Natural killer cell (primary cell): Measurements from ENCODE around the gene SUMO2. TPM values are rescaled to one million over a fixed set of nuclear protein-coding genes. Genes with fewer than 3 reads are reported as not detected.
"Not testable (repeated sequence)": the region's sequence is repeated elsewhere in the genome, so short reads cannot be mapped to it uniquely, and the experiment has no call there.

Experiments used
- ATAC-seq, 3 donors: fragments of 150-1000 bp in 2 of 3; fragments of 200-7000 bp in 1 of 3; cut with Tn5 transposase; 1 replicate in 1 of 3; 2 replicates in 2 of 3; pipeline ENCODE4 v1.10.0; 2021; ENCODE audit warnings: mild to moderate bottlenecking in 2 of 3, moderate library complexity in 2 of 3
- DNase-seq, 2 donors: peaks; one replicate each; pipeline versions ENCODE4 v3.0.0 to v3.0.0-alpha.2; 2013 to 2021; ENCODE audit warnings: mixed read lengths in 1 of 2
- H3K27ac ChIP-seq: one replicate; pipeline ENCODE4 v1.5.1; 2013; ENCODE audit warnings: mild to moderate bottlenecking, low read length
- H3K27me3 ChIP-seq: one replicate; pipeline ENCODE4 v1.6.1; 2013; ENCODE audit warnings: low read length; ENCODE audit not compliant: control insufficient read depth, insufficient read depth
- H3K36me3 ChIP-seq: one replicate; pipeline ENCODE4 v1.6.1; 2013; ENCODE audit warnings: low read length; ENCODE audit not compliant: control insufficient read depth, insufficient read depth
- H3K4me1 ChIP-seq: one replicate; pipeline ENCODE4 v1.6.1; 2013; ENCODE audit warnings: low read length; ENCODE audit not compliant: control insufficient read depth, insufficient read depth
- H3K4me3 ChIP-seq: one replicate; pipeline ENCODE4 v1.5.1; 2013; ENCODE audit warnings: low read length
- H3K9me3 ChIP-seq: one replicate; pipeline ENCODE4 v1.6.1; 2013; ENCODE audit warnings: low read length; ENCODE audit not compliant: control insufficient read depth, insufficient read depth
- H3K27ac Mint-ChIP-seq, 2 donors: one replicate each; pipeline ENCODE4 v1.8.0; 2022; ENCODE audit warnings: mild to moderate bottlenecking in 2 of 2, mixed read lengths in 2 of 2, moderate library complexity in 1 of 2
- H3K27me3 Mint-ChIP-seq, 2 donors: one replicate each; pipeline ENCODE4 v1.8.0; 2022; ENCODE audit warnings: low read depth in 2 of 2, mixed read lengths in 2 of 2
- H3K36me3 Mint-ChIP-seq: one replicate; pipeline ENCODE4 v1.8.0; 2022; ENCODE audit warnings: mixed read lengths
- H3K4me1 Mint-ChIP-seq, 2 donors: one replicate each; pipeline ENCODE4 v1.8.0; 2022; ENCODE audit warnings: mixed read lengths in 2 of 2
- H3K4me3 Mint-ChIP-seq: one replicate; pipeline ENCODE4 v1.8.0; 2022; ENCODE audit warnings: mild to moderate bottlenecking, moderate library complexity, mixed read lengths
- H3K9me3 Mint-ChIP-seq, 2 donors: one replicate each; pipeline ENCODE4 v1.8.0; 2022; ENCODE audit warnings: mixed read lengths in 2 of 2
- WGBS: methylation state at CpG from one replicate; pipeline ENCODE4 v1.1.7; 2013; ENCODE audit warnings: missing lambda C conversion rate; ENCODE audit not compliant: insufficient coverage; 5-methylcytosine and 5-hydroxymethylcytosine counted together
- intact Hi-C: fragments of 100-400 bp; cut with micrococcal nuclease; formaldehyde crosslinking; loops from one replicate; pipeline ENCODE4 v1.14.2; 2022
- total RNA-seq, 4 donors: library from RNA; stranded (reverse); fragments of 120-200 nt in 1 of 4; gene quantifications; one replicate each; pipeline versions ENCODE4 v1.2.3 to v1.2.4, GENCODE V29; 2013 to 2022
- TF ChIP-seq, protein P1 (sequence below): fragments of 200-600 bp; IDR thresholded peaks from one replicate; pipeline ENCODE4 v1.8.0; 2022; ENCODE audit warnings: antibody characterized with exemption

SUMO2 gene
- total RNA-seq, 3 donors from 2014 or later (not counting 1 experiment from before 2014, with no cell fraction given): 240 to 294 (median 250) TPM

DNA sequence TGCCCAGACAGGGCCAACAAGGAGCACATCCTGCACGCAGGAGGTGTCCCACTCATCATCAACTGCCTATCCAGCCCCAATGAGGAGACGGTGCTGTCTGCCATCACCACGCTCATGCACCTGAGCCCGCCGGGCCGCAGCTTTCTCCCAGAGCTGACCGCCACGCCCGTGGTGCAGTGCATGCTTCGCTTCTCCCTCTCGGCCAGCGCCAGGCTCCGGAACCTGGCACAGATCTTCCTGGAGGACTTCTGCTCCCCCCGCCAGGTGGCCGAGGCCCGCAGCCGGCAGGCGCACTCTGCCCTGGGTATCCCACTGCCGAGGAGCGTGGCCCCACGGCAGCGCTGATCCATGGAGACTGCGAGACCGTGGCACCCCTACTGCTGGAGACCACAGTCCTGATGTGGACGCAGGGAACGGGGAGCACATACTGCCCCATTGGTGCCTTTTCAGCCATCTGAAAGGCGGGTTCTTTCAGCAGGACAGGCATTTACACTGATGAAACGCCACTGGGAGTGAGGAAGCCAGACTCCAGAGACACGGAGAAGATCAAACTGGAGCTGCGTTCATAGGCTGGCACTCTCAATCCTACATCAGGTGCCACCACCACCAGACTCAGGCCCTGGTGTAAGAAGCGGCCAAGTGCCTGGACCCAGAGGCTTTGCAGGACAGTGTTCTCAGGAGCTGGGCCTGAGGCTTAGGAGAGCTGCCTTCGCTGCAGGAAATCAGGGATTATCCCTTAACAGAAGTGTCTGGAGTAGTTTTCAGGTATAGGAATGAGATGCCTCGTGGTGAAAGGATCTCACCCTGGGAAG is 53.9 kb downstream of the SUMO2 start:
- H3K4me1 ChIP-seq: peaks cover 44% of the 10 kb centered on the region
- no peak for ATAC-seq
- intact Hi-C loops: no loop called here

DNA sequence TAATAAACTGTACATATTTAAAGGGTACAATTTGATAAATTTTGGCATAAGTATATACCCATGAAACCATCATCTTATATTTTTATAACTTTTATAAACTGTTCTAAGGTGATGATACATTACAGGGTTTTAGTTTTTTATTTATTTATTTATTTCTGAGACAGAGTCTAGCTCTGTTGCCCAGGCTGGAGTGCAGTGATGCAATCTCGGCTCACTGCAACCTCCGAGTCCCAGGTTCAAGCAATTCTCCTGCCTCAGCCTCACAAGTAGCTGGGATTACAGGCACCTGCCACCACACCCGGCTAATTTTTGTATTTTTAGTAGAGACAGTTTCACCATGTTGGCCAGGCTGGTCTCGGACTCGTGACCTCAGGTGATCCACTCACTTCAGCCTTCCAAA is 54.8 kb downstream of the SUMO2 start:
- WGBS: 92% methylated on average over 5 of the region's 5 CpGs
- intact Hi-C loops, H3K9me3 Mint-ChIP-seq, H3K36me3 Mint-ChIP-seq, H3K27me3 ChIP-seq, H3K27ac ChIP-seq, H3K27me3 Mint-ChIP-seq, ATAC-seq, H3K9me3 ChIP-seq, H3K36me3 ChIP-seq, DNase-seq, H3K4me3 ChIP-seq: not testable (repeated sequence)
- Mint-ChIP-seq H3K27ac (peak overlapping the region in 1 of 2 donors; percentile 29), H3K4me1 (peaks cover 31 to 42% of the 10 kb centered on the region in 2 donors), H3K4me3 (peak overlapping the region; percentile 14)
- H3K4me1 ChIP-seq: peaks cover 47% of the 10 kb centered on the region

More for the DNA sequence above, 53.9 kb downstream of the SUMO2 start:
- Mint-ChIP-seq H3K27ac (peak overlapping the region; percentile 53 to 59), H3K4me3 (peak overlapping the region; percentile 89), H3K36me3 (no peaks in the 10 kb centered on the region), H3K4me1 (peaks cover 30 to 38% of the 10 kb centered on the region in 2 donors), H3K9me3 (no peaks in the 10 kb centered on the region), H3K27me3 (no peaks in the 10 kb centered on the region)
- TF ChIP-seq, protein P1, sequence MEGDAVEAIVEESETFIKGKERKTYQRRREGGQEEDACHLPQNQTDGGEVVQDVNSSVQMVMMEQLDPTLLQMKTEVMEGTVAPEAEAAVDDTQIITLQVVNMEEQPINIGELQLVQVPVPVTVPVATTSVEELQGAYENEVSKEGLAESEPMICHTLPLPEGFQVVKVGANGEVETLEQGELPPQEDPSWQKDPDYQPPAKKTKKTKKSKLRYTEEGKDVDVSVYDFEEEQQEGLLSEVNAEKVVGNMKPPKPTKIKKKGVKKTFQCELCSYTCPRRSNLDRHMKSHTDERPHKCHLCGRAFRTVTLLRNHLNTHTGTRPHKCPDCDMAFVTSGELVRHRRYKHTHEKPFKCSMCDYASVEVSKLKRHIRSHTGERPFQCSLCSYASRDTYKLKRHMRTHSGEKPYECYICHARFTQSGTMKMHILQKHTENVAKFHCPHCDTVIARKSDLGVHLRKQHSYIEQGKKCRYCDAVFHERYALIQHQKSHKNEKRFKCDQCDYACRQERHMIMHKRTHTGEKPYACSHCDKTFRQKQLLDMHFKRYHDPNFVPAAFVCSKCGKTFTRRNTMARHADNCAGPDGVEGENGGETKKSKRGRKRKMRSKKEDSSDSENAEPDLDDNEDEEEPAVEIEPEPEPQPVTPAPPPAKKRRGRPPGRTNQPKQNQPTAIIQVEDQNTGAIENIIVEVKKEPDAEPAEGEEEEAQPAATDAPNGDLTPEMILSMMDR: no peak
- peaks cover 9% of the 10 kb centered on the region for H3K36me3 ChIP-seq
- no peaks in the 10 kb centered on the region for H3K9me3 ChIP-seq
- H3K27me3 ChIP-seq: no peaks in the 10 kb centered on the region
- 96% methylated on average over 33 of the region's 33 CpGs for WGBS
- H3K4me3 ChIP-seq: no peak overlapping the region
- no peak for DNase-seq
- no peak overlapping the region for H3K27ac ChIP-seq

DNA sequence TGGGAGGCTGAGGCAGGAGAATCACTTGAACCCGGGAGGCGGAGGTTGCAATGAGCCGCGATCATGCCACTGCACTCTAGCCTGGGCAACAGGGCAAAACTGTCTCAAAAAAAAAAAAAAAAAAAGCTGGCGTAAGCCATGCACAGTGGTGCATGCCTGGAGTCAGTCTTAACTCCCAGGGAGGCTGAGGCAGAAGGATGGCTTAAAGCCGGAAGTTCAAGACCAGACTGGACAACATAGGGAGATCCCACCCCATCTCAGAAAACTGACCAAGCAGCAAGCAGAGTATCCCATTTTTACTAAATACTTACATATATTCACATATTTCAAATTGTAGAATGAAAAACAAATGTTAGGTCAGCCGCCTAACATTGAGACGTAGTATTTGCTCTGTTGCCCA is 55.8 kb downstream of the SUMO2 start:
- Mint-ChIP-seq H3K4me1 (peaks cover 31 to 42% of the 10 kb centered on the region in 2 donors), H3K4me3 (no peak overlapping the region), H3K27ac (no peak overlapping the region), H3K36me3 (no peaks in the 10 kb centered on the region), H3K27me3 (no peaks in the 10 kb centered on the region), H3K9me3 (no peaks in the 10 kb centered on the region)
- DNase-seq (no peak), ATAC-seq (no peak)
- peaks cover 43% of the 10 kb centered on the region for H3K4me1 ChIP-seq
- H3K36me3 ChIP-seq: peaks cover 9% of the 10 kb centered on the region
- WGBS: 84% methylated on average over 7 of the region's 8 CpGs
- H3K9me3 ChIP-seq: no peaks in the 10 kb centered on the region
- TF ChIP-seq, protein P1: no peak
- H3K4me3 ChIP-seq: no peak overlapping the region
- no peaks in the 10 kb centered on the region for H3K27me3 ChIP-seq
- no peak overlapping the region for H3K27ac ChIP-seq
- intact Hi-C loops: no loop called here

DNA sequence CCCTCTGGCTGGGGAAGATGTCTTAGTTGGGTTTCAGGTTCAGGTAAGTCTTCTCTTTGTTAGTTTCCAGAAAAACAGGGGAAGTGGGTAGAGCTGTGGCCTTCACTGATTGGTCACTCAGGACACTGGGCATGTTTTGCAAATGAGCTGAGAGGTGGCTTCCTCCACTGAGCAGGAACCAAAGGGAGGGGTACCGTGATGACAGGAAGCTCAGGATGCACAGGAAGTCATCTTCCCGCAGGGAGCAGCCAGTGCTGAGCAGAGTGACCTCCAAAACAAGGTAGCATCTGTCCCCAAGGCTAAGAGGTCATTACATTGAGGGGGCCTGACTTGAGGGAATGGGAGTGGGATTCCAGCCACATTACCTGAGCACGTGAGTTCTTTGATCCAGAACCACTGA is 56.8 kb downstream of the SUMO2 start:
- Mint-ChIP-seq H3K27me3 (no peaks in the 10 kb centered on the region), H3K4me1 (peaks cover 31 to 38% of the 10 kb centered on the region in 2 donors), H3K27ac (peak overlapping the region in 1 of 2 donors; percentile 51), H3K36me3 (no peaks in the 10 kb centered on the region), H3K4me3 (no peak overlapping the region), H3K9me3 (no peaks in the 10 kb centered on the region)
- peaks cover 39% of the 10 kb centered on the region for H3K4me1 ChIP-seq
- TF ChIP-seq, protein P1: no peak
- peaks cover 11% of the 10 kb centered on the region for H3K36me3 ChIP-seq
- intact Hi-C loops: no loop called here
- H3K27me3 ChIP-seq: no peaks in the 10 kb centered on the region
- H3K9me3 ChIP-seq: no peaks in the 10 kb centered on the region
- H3K4me3 ChIP-seq: no peak overlapping the region
- WGBS: 31% methylated on average over 3 of the region's 3 CpGs
- DNase-seq (no peak), ATAC-seq (no peak)
- no peak overlapping the region for H3K27ac ChIP-seq
